ENCODE data around the gene XPNPEP1.

Gene XPNPEP1

GRCh38 chr10:109883859-109884771 lies 39.2 kb downstream of the XPNPEP1 start:
- no peak for TF ChIP-seq SUZ12 (IDR thresholded peaks at IDR 0.05; ENCODE audit: extremely low read depth, insufficient read depth, insufficient read length)
- no peak for TF ChIP-seq YY1 (IDR thresholded peaks at IDR 0.05; ENCODE audit: insufficient read depth, insufficient read length)
- TF ChIP-seq ZNF274 (IDR thresholded peaks at IDR 0.05; ENCODE audit: low read depth, low read length): no peak
- no peak overlapping the region for H3K9ac ChIP-seq (ENCODE audit: insufficient read length, low read depth)
- H3K27me3 ChIP-seq (ENCODE audit: insufficient read depth, insufficient read length): no peaks in the 10 kb centered on the region
- H3K4me3 ChIP-seq (ENCODE audit: insufficient read length, low read depth): no peak overlapping the region
- no peaks in the 10 kb centered on the region for H3K9me3 ChIP-seq (ENCODE audit: insufficient read depth, low read length)
- DNase-seq (ENCODE audit: low read depth, low spot score): peak; percentile 81
- no peaks in the 10 kb centered on the region for H3K4me1 ChIP-seq (ENCODE audit: insufficient read depth, insufficient read length)
- H3K36me3 ChIP-seq (ENCODE audit: insufficient read depth, insufficient read length, low read length): peaks cover 67% of the 10 kb centered on the region

GRCh38 chr10:109882251-109883057 lies 40.9 kb downstream of the XPNPEP1 start:
- no peak overlapping the region for H3K4me3 ChIP-seq (ENCODE audit: insufficient read length, low read depth)
- H3K9ac ChIP-seq (ENCODE audit: insufficient read length, low read depth): no peak overlapping the region
- DNase-seq (ENCODE audit: low read depth, low spot score): no peak
- TF ChIP-seq ZNF274 (IDR thresholded peaks at IDR 0.05; ENCODE audit: low read depth, low read length) (no peak), YY1 (IDR thresholded peaks at IDR 0.05; ENCODE audit: insufficient read depth, insufficient read length) (no peak), SUZ12 (IDR thresholded peaks at IDR 0.05; ENCODE audit: extremely low read depth, insufficient read depth, insufficient read length) (no peak)
- peaks cover 60% of the 10 kb centered on the region for H3K36me3 ChIP-seq (ENCODE audit: insufficient read depth, insufficient read length, low read length)
- H3K27me3 ChIP-seq (ENCODE audit: insufficient read depth, insufficient read length): no peaks in the 10 kb centered on the region
- H3K9me3 ChIP-seq (ENCODE audit: insufficient read depth, low read length): no peaks in the 10 kb centered on the region
- no peaks in the 10 kb centered on the region for H3K4me1 ChIP-seq (ENCODE audit: insufficient read depth, insufficient read length)

- no peaks in the 10 kb centered on the region for H3K27me3 ChIP-seq (ENCODE audit: insufficient read depth, insufficient read length)
- no peaks in the 10 kb centered on the region for H3K4me1 ChIP-seq (ENCODE audit: insufficient read depth, insufficient read length)
- no peak overlapping the region for H3K9ac ChIP-seq (ENCODE audit: insufficient read length, low read depth)
- no peaks in the 10 kb centered on the region for H3K9me3 ChIP-seq (ENCODE audit: insufficient read depth, low read length)
- H3K36me3 ChIP-seq (ENCODE audit: insufficient read depth, insufficient read length, low read length): peaks cover 64% of the 10 kb centered on the region
- H3K4me3 ChIP-seq (ENCODE audit: insufficient read length, low read depth): no peak overlapping the region
- no peak for DNase-seq (ENCODE audit: low read depth, low spot score)
- no peak for TF ChIP-seq SUZ12 (IDR thresholded peaks at IDR 0.05; ENCODE audit: extremely low read depth, insufficient read depth, insufficient read length)
- TF ChIP-seq YY1 (IDR thresholded peaks at IDR 0.05; ENCODE audit: insufficient read depth, insufficient read length): no peak
- TF ChIP-seq ZNF274 (IDR thresholded peaks at IDR 0.05; ENCODE audit: low read depth, low read length): no peak
Measured at GRCh38 chr10:109881769-109882057, 41.6 kb downstream of the XPNPEP1 start.

GRCh38 chr10:109880886-109881768 lies 42.2 kb downstream of the XPNPEP1 start:
- Histone ChIP-seq H3K36me3 (ENCODE audit: insufficient read depth, insufficient read length, low read length) (peaks cover 65% of the 10 kb centered on the region), H3K4me1 (ENCODE audit: insufficient read depth, insufficient read length) (no peaks in the 10 kb centered on the region), H3K9ac (ENCODE audit: insufficient read length, low read depth) (no peak overlapping the region), H3K27me3 (ENCODE audit: insufficient read depth, insufficient read length) (no peaks in the 10 kb centered on the region), H3K9me3 (ENCODE audit: insufficient read depth, low read length) (no peaks in the 10 kb centered on the region), H3K4me3 (ENCODE audit: insufficient read length, low read depth) (no peak overlapping the region)
- no peak for DNase-seq (ENCODE audit: low read depth, low spot score)
- TF ChIP-seq SUZ12 (IDR thresholded peaks at IDR 0.05; ENCODE audit: extremely low read depth, insufficient read depth, insufficient read length): no peak
- TF ChIP-seq YY1 (IDR thresholded peaks at IDR 0.05; ENCODE audit: insufficient read depth, insufficient read length): no peak
- no peak for TF ChIP-seq ZNF274 (IDR thresholded peaks at IDR 0.05; ENCODE audit: low read depth, low read length)

GRCh38 chr10:109877546-109877945 lies 45.8 kb downstream of the XPNPEP1 start:
- Histone ChIP-seq H3K4me1 (ENCODE audit: insufficient read depth, insufficient read length) (no peaks in the 10 kb centered on the region), H3K36me3 (ENCODE audit: insufficient read depth, insufficient read length, low read length) (peaks cover 60% of the 10 kb centered on the region), H3K9me3 (ENCODE audit: insufficient read depth, low read length) (no peaks in the 10 kb centered on the region), H3K4me3 (ENCODE audit: insufficient read length, low read depth) (no peak overlapping the region), H3K27me3 (ENCODE audit: insufficient read depth, insufficient read length) (no peaks in the 10 kb centered on the region), H3K9ac (ENCODE audit: insufficient read length, low read depth) (no peak overlapping the region)
- DNase-seq (ENCODE audit: low read depth, low spot score): no peak
- no peak for TF ChIP-seq YY1 (IDR thresholded peaks at IDR 0.05; ENCODE audit: insufficient read depth, insufficient read length)
- no peak for TF ChIP-seq ZNF274 (IDR thresholded peaks at IDR 0.05; ENCODE audit: low read depth, low read length)
- TF ChIP-seq SUZ12 (IDR thresholded peaks at IDR 0.05; ENCODE audit: extremely low read depth, insufficient read depth, insufficient read length): no peak

- no peaks in the 10 kb centered on the region for H3K27me3 ChIP-seq (ENCODE audit: insufficient read depth, insufficient read length)
- peaks cover 60% of the 10 kb centered on the region for H3K36me3 ChIP-seq (ENCODE audit: insufficient read depth, insufficient read length, low read length)
- H3K9me3 ChIP-seq (ENCODE audit: insufficient read depth, low read length): no peaks in the 10 kb centered on the region
- H3K9ac ChIP-seq (ENCODE audit: insufficient read length, low read depth): no peak overlapping the region
- no peak for DNase-seq (ENCODE audit: low read depth, low spot score)
- no peaks in the 10 kb centered on the region for H3K4me1 ChIP-seq (ENCODE audit: insufficient read depth, insufficient read length)
- no peak overlapping the region for H3K4me3 ChIP-seq (ENCODE audit: insufficient read length, low read depth)
- TF ChIP-seq ZNF274 (IDR thresholded peaks at IDR 0.05; ENCODE audit: low read depth, low read length): no peak
- TF ChIP-seq YY1 (IDR thresholded peaks at IDR 0.05; ENCODE audit: insufficient read depth, insufficient read length): no peak
- TF ChIP-seq SUZ12 (IDR thresholded peaks at IDR 0.05; ENCODE audit: extremely low read depth, insufficient read depth, insufficient read length): no peak
Measured at GRCh38 chr10:109875828-109876821, 47.2 kb downstream of the XPNPEP1 start.
